Right renal cortex interstitium (tissue), 3 donors: ENCODE results near the gene DTWD1. TPM values are rescaled to one million over a fixed set of nuclear protein-coding genes. Genes with fewer than 3 reads are reported as not detected.
"Not testable (repeated sequence)": the region's sequence is repeated elsewhere in the genome, so short reads cannot be mapped to it uniquely, and the experiment has no call there.

ENCODE experiments used
- DNase-seq, 3 donors: peaks; one replicate each; pipeline ENCODE4 v3.0.0-alpha.2; 2013; ENCODE audit warnings: low read depth in 3 of 3, low spot score in 2 of 3
- polyA plus RNA-seq, 3 donors: library from polyadenylated mRNA; unstranded; fragments of 120-200 nt; gene quantifications; one replicate each; pipeline ENCODE4 v1.2.1, GENCODE V29; 2013; ENCODE audit not compliant: insufficient read length in 3 of 3

DTWD1 gene
- 10 to 100 TPM; 42.3 to 43.1 (median 42.4) TPM for polyA plus RNA-seq

GRCh38 chr15:49620658-49621368, at the start of gene DTWD1, which contains the start of gene FAM227B:
Gene DTWD1 (plus strand): TSS chr15:49621048. CDS start chr15:49625168, 4,120 bp downstream.
Gene FAM227B (minus strand): TSS chr15:49620818. CDS start chr15:49615171, 5,647 bp downstream.
- peak; percentile 91 to 95 (median 94) for DNase-seq

DNA sequence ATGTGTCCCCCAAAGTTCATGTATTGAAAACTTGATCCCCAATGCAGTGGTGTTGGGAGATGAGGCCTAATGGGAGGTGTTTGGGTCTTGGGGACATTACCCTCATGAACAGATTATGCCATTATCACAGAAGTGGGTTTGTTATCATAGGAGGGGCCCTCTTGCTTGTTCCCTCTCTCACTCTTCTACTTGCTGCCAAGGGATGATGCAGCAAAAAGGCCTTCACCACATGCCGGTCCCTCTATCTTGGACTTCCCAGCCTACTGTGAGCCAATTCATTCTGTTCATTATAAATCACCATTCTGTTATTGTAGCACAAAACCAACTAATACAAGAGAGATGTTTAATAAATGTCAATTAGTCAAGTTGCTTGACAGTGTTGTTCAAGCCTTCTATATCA, 47.4 kb upstream of the DTWD1 start:
- DNase-seq: no peak

GRCh38 chr15:49589030-49589429, 31.8 kb upstream of the DTWD1 start:
- no peak for DNase-seq

DNA sequence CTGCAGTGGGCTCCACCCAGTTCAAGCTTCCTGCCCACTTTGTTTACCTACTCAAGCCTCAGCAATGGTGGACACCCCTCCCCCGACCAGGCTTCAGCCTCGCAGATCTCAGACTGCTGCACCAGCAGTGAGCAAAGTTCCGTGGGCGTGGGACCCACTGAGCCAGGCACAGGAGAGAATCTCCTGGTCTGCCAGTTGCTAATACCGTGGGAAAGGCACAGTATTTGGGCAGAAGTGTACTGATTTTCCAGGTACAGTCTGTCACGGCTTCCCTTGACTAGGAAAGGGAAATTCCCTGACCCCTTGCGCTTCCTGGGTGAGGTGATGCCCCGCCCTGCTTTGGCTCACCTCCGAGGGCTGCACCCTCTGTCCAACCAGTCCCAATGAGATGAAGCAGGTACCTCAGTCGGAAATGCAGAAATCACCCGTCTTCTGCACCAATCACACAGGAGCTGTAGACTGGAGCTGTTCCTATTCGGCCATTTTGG, 28.0 kb upstream of the DTWD1 start:
- DNase-seq: not testable (repeated sequence)

DNA sequence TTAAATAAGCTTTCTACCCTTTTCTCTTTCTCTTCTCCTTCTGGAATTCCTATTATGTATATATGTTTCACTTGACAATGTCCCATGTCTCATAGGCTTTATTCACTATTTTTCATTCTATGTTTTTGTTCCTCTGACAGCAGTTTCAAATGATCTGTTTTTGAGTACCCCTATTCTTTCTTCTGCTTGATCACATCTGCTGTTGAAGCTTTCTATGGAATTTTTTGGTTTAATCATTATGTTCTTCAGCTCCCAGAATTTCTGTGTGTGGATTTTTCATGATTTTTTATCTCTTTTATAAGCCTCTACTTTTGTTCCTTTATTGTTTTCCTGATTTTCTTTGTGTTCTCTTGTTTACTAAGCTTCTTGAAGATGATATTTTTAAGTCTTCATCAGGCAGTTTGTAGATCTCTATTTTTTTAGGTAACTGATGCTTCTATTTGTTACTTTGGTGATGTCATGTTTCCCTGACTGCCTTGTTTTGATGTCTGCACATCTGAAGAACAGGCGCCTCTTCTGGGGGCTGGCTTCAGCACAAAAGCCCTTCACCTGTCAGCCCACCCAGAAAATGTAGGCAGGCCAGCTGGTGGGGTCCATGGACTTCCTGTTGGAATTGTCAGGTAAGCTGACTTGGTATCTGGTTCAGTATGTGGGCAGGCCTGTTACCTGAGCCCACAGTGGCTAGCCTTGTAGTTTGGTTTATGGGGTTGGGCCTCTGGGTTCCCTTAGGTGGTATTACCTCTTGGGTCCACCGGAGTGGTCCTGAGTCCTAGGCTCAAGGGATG, 16.0 kb upstream of the DTWD1 start:
- no peak for DNase-seq

DNA sequence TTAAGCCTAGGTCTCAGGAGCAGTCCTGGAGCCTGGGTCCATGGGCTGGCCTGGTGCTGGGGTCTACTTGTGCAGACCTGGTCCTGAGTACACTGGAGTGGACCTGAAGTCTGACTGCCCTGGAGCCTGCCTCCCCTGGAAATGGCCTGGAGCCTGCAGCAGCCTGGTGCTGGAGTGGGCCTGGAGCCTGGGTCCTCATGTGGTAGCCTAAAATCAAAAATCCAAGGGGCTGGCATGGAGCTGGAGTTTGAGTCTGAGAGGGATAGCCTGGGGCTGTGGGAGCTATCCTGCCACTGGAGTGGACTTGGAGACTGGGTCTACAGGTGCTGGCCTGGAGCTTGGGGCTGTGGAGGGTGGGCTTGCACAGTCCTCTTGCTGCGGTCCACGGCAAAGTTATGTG, 15.3 kb upstream of the DTWD1 start:
- no peak for DNase-seq

DNA sequence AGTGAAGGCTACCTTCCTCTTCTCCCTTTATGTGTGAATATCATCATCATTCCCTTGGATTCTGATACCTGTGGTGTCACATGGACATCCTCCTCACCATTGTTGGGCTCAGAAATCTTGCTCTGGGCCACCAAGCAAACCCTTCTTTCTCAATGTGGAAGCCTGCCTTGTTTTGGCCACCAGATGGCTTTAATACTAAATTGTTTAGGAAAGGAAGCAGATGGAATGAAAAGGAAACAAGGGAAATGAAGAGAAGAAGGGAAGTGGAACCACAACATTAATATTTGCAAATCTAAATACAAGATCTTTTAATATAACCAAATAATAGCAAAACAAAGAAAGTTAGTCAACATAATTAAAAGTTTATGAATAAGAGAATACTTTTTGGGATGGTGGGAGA, 14.3 kb upstream of the DTWD1 start:
- DNase-seq: no peak

- no peak for DNase-seq
Observed at GRCh38 chr15:49610157-49610918, 10.5 kb upstream of the DTWD1 start.

- DNase-seq: not testable (repeated sequence)
Observed at GRCh38 chr15:49612240-49612639, 8.6 kb upstream of the DTWD1 start.

DNA sequence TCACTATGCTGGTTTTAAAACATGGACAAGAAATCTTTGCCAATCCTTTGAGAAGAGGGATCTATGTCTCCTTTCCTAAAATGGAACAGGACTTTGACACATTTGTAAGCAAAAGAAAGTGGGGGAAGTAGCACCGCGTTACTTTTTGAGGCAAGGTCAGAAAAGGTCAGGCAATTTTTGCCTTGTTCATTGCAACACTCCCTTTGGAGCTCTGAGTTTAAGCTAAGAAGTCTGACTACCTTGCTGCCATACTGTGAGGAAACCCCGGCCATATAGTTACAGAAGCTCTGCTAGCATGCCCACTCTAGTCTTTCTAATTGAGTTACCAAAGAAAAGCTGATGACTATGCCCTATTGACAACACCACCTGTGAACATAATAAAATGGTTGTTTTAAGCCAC, 1.6 kb upstream of the DTWD1 start:
- DNase-seq: no peak

DNA sequence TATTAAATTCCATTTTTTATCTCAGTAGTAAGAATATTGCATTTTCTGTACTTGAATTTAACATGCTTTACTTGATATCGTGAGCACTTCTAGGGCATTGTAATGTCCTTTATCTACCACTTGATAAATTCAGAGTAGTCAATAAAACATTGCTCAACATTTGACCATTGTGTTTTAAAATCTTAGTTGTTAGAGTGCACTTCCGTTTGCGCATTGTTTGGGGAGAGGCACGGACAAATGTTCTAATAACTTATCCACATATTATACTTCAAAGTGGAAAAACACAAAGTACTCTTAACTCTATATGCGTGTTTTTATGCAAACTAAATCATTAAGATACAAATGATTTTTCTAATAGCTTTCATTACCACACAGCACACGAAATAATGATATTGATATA, 649 bp upstream of the DTWD1 start:
- peak in 1 of 3 donors; percentile 6 for DNase-seq

- peak in 1 of 3 donors; percentile 26 for DNase-seq
Observed at GRCh38 chr15:49621401-49621811, 558 bp downstream of the DTWD1 start.

- DNase-seq: no peak
Observed at GRCh38 chr15:49621887-49622286, 1.0 kb downstream of the DTWD1 start.

GRCh38 chr15:49622561-49622960, 1.7 kb downstream of the DTWD1 start:
- DNase-seq: no peak

DNA sequence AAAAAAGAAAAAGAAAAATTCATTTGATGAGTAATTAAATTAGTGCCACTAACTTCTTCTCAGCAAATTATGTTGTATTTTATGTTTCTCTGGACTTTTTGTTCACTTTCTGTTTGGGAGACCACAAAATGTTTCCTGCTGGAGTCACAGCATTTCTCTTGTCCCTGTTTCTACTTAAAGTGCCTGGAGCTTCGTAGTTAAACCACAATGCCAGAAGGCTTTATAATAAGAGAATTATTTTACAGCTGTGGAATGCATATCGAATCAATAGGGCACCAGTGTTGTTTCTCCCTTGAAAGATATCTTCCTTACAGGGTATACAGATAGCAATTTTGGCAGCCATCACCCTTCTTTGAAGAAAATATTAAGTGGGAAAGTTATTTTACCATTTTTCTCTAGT, 3.2 kb downstream of the DTWD1 start:
- DNase-seq: no peak

DNA sequence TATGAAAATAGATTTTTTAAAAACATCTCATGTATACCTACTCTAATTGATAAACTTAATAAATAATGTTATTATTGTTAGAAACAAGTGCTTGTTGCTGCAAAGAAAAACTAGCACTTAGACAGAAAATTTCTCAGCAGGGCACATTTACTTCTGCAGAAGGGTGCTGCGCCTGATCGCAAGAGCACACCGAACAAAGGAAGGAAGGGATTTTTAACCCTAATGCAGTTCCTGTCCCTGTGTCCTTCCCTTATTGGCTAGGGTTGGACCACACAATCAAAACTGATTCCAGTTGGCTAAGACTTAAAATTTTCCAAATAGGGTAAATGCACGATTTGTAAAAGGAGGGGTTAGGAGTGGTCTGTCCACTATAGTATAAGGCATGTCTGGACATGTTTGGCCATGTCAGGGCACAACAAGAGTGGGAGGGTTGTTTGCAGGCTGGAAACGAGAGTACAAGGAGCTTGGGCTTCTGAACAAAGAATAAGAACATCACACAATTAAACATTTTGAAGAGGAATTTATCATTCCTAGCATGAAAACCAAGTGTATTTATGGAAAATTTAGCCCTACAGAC, 4.7 kb downstream of the DTWD1 start:
- no peak for DNase-seq

- no peak for DNase-seq
Observed at GRCh38 chr15:49627407-49627877, 6.6 kb downstream of the DTWD1 start.

DNA sequence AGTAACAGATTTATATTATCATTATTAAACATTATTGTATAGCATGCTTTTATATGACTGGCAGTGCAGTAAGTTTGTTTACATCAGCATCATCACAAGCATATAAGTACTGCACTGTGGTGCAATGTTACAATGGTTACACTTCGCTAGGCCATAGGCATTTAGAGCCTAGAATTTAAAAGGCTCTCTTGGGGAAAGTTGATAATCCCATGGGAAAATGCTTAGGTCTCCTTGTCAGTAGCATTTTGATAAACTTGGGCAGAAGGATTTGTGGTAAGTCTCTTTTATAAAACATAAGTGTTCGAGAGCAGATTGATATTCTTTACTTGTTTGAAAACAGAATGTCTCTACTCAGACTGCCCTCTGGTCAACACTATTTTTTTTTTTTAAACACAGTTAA, 7.5 kb downstream of the DTWD1 start:
- no peak for DNase-seq

GRCh38 chr15:49637857-49638256, 17.0 kb downstream of the DTWD1 start:
- DNase-seq: no peak

DNA sequence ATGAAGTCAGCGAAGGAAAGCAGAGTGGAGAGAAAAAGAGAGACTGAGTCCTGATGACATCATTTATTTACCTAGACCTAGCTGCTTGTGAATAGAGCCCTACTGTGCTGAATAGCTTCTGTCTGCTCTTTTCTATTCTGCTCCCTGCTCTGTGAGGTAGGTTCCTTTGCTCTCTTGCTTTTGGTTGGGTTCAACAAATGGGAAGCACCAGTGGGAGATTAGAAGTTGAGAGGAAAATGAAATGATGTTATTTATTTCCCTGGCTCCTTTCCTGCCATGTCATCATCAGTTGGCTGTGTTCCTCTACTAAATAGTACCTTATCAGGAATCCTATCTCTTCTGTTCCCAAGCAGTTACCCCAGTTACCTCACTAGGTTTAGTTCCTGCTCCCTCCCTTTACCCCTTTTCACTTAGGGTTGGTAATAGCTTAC, 23.5 kb downstream of the DTWD1 start:
- DNase-seq: no peak
